GM18520 (cell line): ENCODE results near the gene MAP3K7CL.

Source experiments
- ATAC-seq: cut with Tn5 transposase; IDR thresholded peaks from one replicate; pipeline ENCODE4 v1.9.1; 2021; ENCODE audit not compliant: unreplicated experiment

MAP3K7CL gene

GRCh38 chr21:29194342-29194741 lies 63.9 kb downstream of the MAP3K7CL start:
- no peak for ATAC-seq

DNA sequence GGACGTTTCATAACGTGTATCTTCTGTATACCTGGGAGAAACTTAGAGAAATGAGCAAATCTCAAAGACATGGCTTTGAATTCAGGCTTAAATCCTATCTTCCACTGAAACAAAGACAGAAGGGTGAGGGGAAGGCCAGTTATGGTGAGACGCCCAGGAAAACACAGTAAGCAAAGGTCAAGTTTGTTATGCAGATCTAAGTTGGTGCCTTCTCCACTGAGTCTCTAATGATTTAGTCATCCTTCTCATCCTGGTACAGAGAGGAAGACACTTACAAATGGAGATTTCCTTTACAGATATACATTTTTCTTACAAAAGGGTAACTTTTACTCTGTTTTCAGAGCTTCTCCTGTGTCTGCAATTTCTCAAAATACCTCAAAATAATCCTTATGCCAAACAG lies 64.4 kb downstream of the MAP3K7CL start:
- ATAC-seq, result no peak

- ATAC-seq, result peak; percentile 93
These were observed 65.7 kb downstream of the MAP3K7CL start for GRCh38 chr21:29195981-29196669.

GRCh38 chr21:29196670-29197191 lies 66.3 kb downstream of the MAP3K7CL start:
- peak; percentile 9 for ATAC-seq

- no peak for ATAC-seq
These were observed 70.7 kb downstream of the MAP3K7CL start for GRCh38 chr21:29201186-29201585.

GRCh38 chr21:29205009-29205408 lies 74.6 kb downstream of the MAP3K7CL start:
- no peak for ATAC-seq

GRCh38 chr21:29205988-29206387 lies 75.5 kb downstream of the MAP3K7CL start:
- ATAC-seq, result no peak

GRCh38 chr21:29206445-29206844 lies 76.0 kb downstream of the MAP3K7CL start:
- no peak for ATAC-seq

DNA sequence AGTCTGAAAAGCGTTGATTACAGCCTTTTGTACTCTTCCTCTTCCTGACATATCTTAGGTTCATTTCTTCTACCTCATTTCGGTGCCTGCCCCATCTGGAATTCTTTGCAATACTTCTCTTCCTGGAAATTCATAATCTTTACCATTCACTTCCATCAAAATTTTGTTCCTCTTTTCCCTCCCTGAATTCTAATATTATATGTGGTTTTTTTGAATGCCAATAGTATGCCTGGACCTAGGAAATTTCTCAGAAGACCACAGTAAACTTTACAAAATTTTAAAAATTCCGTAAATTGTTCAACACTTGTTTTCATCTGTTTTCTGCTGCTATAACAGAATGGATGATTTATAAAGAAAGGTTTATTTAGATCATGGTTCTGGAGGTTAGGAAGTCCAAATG lies 76.8 kb downstream of the MAP3K7CL start:
- no peak for ATAC-seq

DNA sequence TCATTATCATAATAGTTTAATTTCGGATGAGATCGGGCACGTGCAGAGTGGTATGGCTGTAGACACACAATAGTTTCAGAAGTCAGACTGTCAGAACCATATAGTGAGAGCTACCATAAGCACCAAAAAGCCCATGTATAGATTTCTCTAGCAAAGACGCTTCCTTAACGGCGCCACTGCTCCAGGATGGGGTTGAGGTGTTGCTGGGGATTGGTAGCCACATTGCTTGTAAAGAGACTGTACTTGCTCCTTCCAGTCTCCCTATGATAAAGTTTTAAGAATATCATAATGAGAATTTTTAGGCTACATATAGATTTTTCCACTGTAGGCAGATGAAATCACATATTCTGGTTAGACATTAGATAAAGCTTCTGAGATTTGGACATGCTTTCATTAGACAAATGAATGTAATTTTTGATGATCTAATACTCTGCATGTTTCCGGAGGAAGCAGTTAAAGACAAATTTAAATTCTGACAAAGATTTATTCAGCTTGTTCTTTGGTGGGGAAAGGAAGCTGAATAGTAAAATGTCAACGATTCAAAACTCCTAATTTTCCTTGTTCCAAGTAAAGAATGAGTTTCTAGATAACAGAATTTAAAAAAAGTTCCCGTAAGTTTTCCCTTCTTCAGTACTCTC lies 77.7 kb downstream of the MAP3K7CL start:
- no peak for ATAC-seq

GRCh38 chr21:29208682-29209059 lies 78.2 kb downstream of the MAP3K7CL start:
- ATAC-seq, result no peak

GRCh38 chr21:29209696-29210095 lies 79.3 kb downstream of the MAP3K7CL start:
- ATAC-seq, result no peak

DNA sequence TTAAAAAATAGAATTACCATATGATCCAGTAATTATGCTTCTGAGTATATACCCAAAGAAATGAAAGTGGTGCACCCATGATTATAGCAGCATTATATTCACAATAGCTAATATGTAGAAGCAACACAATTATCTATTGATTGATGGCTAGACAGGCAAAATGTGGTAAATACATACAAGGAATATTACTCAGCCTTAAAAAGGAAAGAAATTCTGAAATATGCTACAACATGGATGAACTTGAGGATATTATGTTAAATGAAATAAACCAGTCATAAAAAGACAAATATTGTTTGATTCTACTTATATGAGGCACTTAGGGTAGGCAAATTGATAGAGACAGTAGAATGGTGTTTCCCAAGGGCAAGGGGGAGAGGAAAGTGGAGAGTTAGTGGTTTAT lies 80.8 kb downstream of the MAP3K7CL start:
- no peak for ATAC-seq

GRCh38 chr21:29212446-29212845 lies 82.0 kb downstream of the MAP3K7CL start:
- no peak for ATAC-seq

DNA sequence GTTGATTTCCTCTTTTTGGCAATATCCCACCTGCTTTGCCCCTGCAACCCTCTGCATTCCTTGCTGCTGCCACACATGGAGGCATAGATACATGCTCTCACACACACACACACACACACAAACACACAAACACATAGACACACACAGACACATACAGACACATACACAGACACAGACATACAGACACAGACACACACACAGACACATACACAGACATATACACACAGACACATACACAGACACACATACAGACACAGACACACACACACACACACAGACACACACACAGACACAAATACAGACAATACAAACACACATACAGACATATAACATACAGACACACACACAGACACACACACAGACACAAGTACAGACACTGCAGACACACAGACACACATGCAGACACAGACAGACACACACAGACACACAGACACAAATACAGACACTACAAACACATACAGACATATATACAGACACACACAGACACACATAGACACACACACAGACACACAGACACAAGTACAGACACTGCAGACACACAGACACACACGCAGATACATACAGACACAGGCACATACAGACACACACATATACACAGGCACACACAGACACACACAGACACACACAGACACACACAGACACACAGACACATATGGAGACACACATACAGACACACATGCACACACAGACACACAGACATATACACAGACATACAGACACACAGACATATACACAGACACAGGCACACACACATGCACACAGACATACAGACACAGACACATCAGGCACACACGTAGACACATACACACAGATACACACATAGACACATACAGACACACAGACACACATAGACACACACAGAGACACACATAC lies 83.3 kb downstream of the MAP3K7CL start:
- ATAC-seq, result no peak

GRCh38 chr21:29215709-29216108 lies 85.3 kb downstream of the MAP3K7CL start:
- ATAC-seq, result no peak

- no peak for ATAC-seq
These were observed 87.4 kb downstream of the MAP3K7CL start for GRCh38 chr21:29217818-29218291.

DNA sequence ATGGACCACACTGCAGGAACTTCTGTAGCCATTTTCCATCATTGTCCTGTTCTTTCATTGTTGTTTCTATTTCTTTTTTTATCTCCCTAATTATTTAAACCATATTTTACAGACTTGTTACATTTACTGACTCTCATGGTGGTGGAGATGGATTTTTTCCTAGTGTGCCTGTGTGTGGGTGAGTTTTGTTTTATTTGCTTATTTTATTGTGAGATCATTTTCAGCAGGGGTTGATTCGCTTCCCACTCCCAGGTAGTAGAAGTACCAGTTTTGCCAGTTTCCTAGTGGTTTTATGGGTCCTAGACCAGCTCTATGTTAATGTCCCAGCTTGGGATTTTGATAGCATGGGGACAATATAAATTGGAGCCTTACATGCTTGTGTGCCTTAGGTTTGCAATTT lies 88.3 kb downstream of the MAP3K7CL start:
- ATAC-seq, result no peak

DNA sequence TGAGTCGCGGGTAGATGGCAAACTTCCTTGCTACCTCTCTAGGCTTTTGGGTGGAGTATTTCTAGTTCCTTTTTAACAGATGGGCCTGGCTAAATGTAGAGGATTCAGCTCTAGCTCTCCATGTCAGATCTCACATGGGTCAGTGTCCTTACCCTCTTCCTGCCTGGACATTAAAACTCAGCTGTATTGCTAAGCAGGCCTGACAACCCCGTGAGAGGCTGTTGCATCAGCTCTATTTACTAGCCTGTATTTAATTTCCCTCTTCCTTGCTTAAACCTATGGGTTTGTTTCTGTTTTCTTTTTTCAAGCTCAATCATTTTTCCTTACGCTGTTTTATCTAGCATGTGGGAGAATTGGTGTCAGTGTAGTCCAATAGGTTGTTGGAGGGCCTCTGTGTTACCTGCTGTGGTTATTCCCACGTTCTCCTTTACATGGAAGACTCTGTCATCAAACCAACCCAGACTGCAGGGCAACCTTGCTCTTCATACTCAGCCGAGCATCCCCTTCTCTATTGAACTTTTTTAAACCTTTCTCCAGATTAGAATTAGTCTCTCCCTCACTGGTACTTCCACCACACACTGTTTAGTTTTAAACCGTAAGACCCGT lies 88.8 kb downstream of the MAP3K7CL start:
- no peak for ATAC-seq

DNA sequence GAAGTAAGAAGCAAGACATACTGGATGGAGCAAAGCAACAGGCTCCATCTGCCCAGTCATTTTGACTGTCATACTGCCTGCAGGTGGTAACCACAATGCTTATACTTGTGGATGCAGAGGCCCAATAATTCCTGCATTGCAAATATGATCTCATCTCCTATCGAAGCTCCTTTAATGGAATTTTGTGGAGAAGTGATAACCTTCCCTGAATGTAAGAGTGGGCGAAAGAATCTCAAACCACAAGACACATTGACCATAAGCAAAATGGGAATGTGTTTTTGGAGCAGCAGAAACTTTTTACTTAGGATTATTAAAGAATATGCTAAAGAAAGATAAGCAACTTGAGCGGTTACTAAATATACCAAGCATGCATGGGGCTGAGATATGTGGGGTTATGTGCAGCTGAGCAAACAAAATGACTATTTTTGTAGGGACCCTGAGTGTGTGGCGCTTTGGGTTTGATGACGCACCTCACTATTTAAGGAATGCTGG lies 90.9 kb downstream of the MAP3K7CL start:
- ATAC-seq, result no peak

DNA sequence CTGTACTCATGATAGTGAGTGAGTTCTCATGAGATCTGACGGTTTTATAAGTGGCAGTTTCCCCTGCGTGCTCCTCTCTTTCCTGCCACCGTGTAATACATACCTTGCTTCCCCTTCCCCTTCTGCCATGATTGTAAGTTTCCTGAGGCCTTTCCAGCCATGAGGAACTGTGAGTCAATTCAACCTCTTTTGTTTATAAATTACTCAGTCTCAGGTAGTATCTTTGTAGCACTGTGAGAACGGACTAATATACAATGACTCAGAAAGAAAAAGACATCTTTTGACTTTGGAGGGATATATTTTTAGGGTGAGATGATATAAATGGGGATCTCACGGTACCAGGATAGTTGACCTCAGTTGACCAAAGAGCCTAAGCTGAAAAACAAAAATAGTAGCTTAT lies 93.6 kb downstream of the MAP3K7CL start:
- peak; percentile 36 for ATAC-seq
